T-helper 17 cell (primary cell): ENCODE measurements around the gene AKNAD1. TPM values are rescaled to one million over a fixed set of nuclear protein-coding genes. Genes with fewer than 3 reads are reported as not detected.

Experiments used
- ATAC-seq: fragments of 150-1000 bp; cut with Tn5 transposase; 2 replicates; pipeline ENCODE4 v1.10.0; 2021; ENCODE audit warnings: mild to moderate bottlenecking, moderate library complexity
- DNase-seq, 3 donors: peaks; one replicate each; pipeline versions ENCODE4 v3.0.0 to v3.0.0-alpha.2; 2020 to 2021
- H3K9me3 ChIP-seq: one replicate; pipeline ENCODE4 v1.7.0; 2013; ENCODE audit warnings: low read length, mild to moderate bottlenecking; ENCODE audit not compliant: control insufficient read depth, poor library complexity, severe bottlenecking
- H3K27ac Mint-ChIP-seq: one replicate; pipeline ENCODE4 v1.8.0; 2022; ENCODE audit warnings: mild to moderate bottlenecking, moderate library complexity, mixed read lengths
- H3K27me3 Mint-ChIP-seq: one replicate; pipeline ENCODE4 v1.8.0; 2022; ENCODE audit warnings: mixed read lengths
- H3K36me3 Mint-ChIP-seq: one replicate; pipeline ENCODE4 v1.8.0; 2022; ENCODE audit warnings: low read depth, mixed read lengths
- H3K4me1 Mint-ChIP-seq: one replicate; pipeline ENCODE4 v1.8.0; 2022; ENCODE audit warnings: mild to moderate bottlenecking, mixed read lengths
- H3K4me3 Mint-ChIP-seq: one replicate; pipeline ENCODE4 v1.8.0; 2022; ENCODE audit warnings: mild to moderate bottlenecking, moderate library complexity, mixed read lengths
- total RNA-seq, 4 donors: library from RNA in 2 of 4; stranded (reverse) in 2 of 4; gene quantifications; one replicate each; pipeline ENCODE4 v1.2.3 and lab custom pipeline; 2022 to 2026

Gene AKNAD1
- total RNA-seq, 2 donors from 2014 or later: not detected

DNA sequence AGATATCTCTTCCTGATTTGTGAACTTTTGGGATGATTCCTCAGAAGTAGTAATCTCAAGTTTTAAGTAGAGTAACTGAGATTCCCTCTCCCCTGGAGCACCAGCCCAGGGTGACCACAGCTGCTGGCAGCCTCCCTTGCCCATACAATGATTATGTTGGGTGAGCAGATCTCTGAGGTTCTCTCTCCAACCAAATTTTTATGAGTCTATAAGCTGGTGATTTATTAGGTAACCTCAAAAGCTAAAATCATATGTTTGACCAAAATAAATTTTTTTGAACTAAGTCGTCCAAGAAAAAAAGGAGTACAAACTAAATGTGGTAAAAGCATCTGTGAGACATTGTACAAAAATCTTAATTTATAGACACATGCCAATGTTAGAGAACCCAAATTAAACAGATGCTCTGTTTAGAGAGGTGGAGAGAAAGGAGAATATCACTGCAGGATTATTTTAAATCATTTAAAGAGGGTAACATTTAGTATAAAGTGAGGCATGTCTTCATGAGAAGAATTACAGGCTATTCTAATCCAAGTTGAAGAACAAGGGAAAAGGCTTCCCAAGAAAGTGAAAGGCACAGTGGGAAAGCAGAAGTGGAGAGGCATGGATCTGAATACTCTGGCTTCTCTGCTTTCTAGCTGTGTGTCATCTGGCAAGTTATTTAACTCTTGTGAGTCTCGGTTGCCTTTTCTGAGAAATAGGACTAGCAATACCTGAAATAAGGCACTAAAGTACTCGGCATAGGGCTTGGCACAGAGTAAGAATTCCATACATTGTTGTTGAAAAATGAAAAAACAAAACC lies 2.5 kb downstream of the AKNAD1 start:
- Mint-ChIP-seq H3K4me1 (peaks cover 7% of the 10 kb centered on the region), H3K27me3 (peaks cover 28% of the 10 kb centered on the region), H3K27ac (no peak overlapping the region), H3K36me3 (peaks cover 3% of the 10 kb centered on the region), H3K4me3 (no peak overlapping the region)
- H3K9me3 ChIP-seq: no peaks in the 10 kb centered on the region
- DNase-seq (no peak), ATAC-seq (no peak)

DNA sequence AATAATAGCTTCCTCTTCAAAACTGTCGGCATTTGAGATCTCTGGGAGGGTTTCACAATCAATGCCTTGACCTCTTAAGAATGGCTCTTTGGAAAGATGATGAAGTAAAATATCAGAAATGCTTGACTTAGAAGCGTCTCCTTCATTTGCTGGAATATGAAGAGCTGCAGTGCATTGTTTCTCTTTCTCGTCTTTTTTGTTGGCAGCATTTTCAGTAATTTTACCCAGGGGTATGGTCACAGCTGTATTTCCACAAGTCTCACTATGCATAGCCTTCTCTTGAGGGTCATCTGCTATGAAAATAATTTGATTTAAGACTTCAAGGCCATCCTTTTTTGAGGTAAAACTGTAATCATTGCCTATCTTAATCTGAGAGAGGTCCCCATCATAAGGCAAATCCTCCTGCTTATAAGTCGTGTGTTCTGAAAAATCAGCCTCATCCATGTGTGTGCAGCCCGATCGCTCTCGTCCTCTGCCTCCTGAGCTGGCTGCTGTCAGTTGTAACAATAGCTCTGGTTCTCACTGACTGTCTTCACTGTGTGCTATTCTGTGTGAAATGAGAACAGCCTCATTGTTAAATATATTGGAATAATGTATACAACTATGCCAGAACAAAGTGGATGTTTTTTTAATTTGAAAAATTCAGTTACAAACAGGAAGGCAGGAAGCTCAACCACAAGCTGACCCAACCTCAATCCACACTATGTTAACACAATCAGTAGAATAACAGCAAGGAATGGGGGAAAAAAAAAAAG lies 4.5 kb downstream of the AKNAD1 start:
- Mint-ChIP-seq H3K27me3 (peaks cover 28% of the 10 kb centered on the region), H3K36me3 (peaks cover 3% of the 10 kb centered on the region), H3K4me1 (peaks cover 9% of the 10 kb centered on the region), H3K27ac (no peak overlapping the region), H3K4me3 (no peak overlapping the region)
- H3K9me3 ChIP-seq: no peaks in the 10 kb centered on the region
- ATAC-seq: no peak
- DNase-seq: no peak

GRCh38 chr1:108851567-108851966 lies 5.3 kb downstream of the AKNAD1 start:
- no peaks in the 10 kb centered on the region for H3K9me3 ChIP-seq
- no peak for DNase-seq
- peaks cover 3% of the 10 kb centered on the region for H3K36me3 Mint-ChIP-seq
- peaks cover 9% of the 10 kb centered on the region for H3K4me1 Mint-ChIP-seq
- no peak overlapping the region for H3K4me3 Mint-ChIP-seq
- H3K27me3 Mint-ChIP-seq: peaks cover 28% of the 10 kb centered on the region
- ATAC-seq: no peak
- no peak overlapping the region for H3K27ac Mint-ChIP-seq

DNA sequence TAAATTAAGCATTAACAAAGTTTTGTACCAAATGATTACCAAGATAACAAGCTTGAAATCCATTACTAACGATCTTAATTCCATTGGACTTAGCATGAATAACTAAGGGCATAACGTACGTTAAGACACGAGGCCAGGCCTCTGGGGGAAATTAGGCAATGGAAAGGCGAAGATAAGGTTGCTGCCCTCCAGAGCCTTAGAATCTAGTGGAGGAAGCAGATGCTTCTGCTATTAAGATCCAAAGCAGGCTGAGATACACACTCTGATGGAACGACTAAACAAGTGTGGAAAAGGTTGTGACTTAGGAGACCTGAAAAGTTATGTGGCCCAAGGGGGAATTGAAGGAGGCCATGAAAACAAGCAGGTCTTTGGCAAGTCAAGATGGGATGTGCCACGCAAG lies 6.0 kb downstream of the AKNAD1 start:
- H3K4me3 Mint-ChIP-seq: no peak overlapping the region
- ATAC-seq (no peak), DNase-seq (no peak)
- H3K36me3 Mint-ChIP-seq: peaks cover 4% of the 10 kb centered on the region
- peaks cover 9% of the 10 kb centered on the region for H3K4me1 Mint-ChIP-seq
- H3K27ac Mint-ChIP-seq: no peak overlapping the region
- H3K9me3 ChIP-seq: no peaks in the 10 kb centered on the region
- peaks cover 28% of the 10 kb centered on the region for H3K27me3 Mint-ChIP-seq

GRCh38 chr1:108848806-108849205 lies 8.1 kb downstream of the AKNAD1 start:
- Mint-ChIP-seq H3K27me3 (peaks cover 19% of the 10 kb centered on the region), H3K27ac (no peak overlapping the region), H3K4me3 (no peak overlapping the region), H3K36me3 (peaks cover 4% of the 10 kb centered on the region), H3K4me1 (peaks cover 9% of the 10 kb centered on the region)
- DNase-seq (no peak), ATAC-seq (no peak)
- no peaks in the 10 kb centered on the region for H3K9me3 ChIP-seq

DNA sequence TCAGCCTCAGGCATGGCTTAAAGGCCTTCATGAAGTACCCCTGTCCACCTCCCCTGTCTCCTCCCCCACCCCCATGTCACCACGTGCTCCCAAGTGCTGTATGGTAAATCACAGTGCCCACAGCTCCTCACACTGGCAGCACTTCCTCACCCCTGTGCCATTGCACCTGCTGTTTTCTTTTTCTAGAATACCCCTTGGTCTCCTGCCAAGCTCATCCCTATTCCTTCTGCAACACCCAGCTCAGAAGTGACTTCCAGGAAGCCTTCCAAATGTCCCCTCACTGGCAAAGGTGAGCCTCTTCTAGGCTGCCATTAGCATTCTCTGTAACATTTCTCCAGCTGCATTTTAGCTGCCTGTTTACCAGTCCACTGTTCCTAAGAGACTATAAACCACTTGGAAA lies 9.4 kb downstream of the AKNAD1 start:
- H3K9me3 ChIP-seq: no peaks in the 10 kb centered on the region
- Mint-ChIP-seq H3K27me3 (peaks cover 18% of the 10 kb centered on the region), H3K4me3 (no peak overlapping the region), H3K27ac (no peak overlapping the region), H3K4me1 (peaks cover 6% of the 10 kb centered on the region), H3K36me3 (peaks cover 4% of the 10 kb centered on the region)
- no peak for ATAC-seq
- DNase-seq: no peak

DNA sequence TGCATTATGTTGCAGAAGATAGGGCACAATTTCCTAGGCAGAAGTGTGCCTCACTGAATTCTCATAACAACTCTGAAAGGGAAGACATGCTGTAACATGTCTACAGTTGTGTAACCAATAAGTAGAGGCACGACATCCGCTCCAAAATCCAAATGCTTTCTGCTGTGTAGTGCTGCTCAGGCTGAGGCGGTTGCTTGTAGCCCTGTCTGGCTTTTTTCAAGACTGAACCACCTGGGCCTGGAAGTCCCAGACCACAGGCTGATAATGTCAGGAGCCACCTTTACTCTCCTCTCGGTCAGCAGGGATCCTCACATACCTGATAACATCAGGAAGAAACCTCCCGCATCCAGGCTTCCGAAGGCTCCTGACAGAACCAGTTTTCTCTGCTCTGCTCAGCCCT lies 10.9 kb downstream of the AKNAD1 start:
- DNase-seq (no peak), ATAC-seq (no peak)
- no peak overlapping the region for H3K4me3 Mint-ChIP-seq
- H3K36me3 Mint-ChIP-seq: peaks cover 4% of the 10 kb centered on the region
- peaks cover 2% of the 10 kb centered on the region for H3K4me1 Mint-ChIP-seq
- peaks cover 9% of the 10 kb centered on the region for H3K27me3 Mint-ChIP-seq
- H3K9me3 ChIP-seq: no peaks in the 10 kb centered on the region
- H3K27ac Mint-ChIP-seq: no peak overlapping the region

DNA sequence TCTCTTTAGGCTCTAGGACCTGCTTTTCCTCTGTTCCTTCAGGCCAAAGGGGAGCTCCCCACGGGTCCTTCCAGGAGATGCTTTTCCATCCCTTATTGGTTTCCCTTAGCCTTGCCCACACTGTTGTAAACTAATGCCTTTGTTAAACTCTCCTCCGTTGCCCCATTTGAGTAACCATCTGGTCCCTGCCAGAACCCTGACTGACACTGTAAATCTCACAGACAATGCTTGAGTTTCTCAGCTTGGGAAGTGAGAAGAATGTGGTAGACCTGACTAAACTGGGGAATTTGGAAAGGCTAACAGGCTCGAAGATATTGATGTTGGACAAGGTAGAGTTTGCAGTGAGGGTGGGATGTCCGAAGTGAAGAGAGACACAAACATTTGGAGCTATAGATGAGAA lies 11.4 kb downstream of the AKNAD1 start:
- peaks cover 2% of the 10 kb centered on the region for H3K4me1 Mint-ChIP-seq
- DNase-seq (no peak), ATAC-seq (no peak)
- no peaks in the 10 kb centered on the region for H3K9me3 ChIP-seq
- H3K36me3 Mint-ChIP-seq: peaks cover 4% of the 10 kb centered on the region
- H3K27me3 Mint-ChIP-seq: peaks cover 4% of the 10 kb centered on the region
- H3K27ac Mint-ChIP-seq: no peak overlapping the region
- no peak overlapping the region for H3K4me3 Mint-ChIP-seq

DNA sequence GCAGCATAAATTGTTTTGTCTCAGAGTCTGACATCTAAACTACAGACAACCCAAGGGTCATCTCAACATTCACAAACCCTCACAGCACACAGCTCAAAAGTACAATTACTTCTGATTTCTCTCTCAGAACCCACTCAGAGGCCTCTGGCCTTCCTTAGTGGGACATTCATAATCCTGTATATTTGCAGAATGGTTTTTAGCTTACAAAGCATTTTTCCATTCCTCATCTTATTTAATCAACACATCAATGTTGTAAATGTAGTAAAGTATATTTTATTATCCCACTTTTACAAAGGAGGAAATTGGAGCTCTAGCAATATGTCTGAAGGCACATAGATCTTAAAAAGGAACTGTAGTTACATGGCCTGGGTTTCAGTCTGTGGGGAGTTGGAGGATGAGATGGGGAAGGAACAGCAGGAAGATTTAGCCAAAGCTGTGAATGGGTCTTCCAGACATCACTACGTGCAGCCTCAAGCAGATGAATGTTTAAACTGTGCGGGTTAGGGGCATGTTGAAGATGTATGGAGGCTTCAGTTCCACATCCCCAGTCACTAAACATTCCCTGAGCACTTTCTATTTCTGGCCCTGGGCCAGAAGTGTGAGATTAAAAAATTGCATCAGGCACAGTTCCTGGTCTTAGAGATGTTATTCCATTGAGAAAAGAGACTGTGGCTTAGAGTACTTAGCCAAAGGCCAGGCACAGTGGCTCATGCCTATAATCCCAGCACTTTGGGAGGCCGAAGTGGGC lies 13.3 kb downstream of the AKNAD1 start:
- Mint-ChIP-seq H3K4me1 (peaks cover 2% of the 10 kb centered on the region), H3K36me3 (peaks cover 4% of the 10 kb centered on the region), H3K27me3 (no peaks in the 10 kb centered on the region), H3K4me3 (no peak overlapping the region), H3K27ac (no peak overlapping the region)
- ATAC-seq (no peak), DNase-seq (no peak)
- H3K9me3 ChIP-seq: no peaks in the 10 kb centered on the region

DNA sequence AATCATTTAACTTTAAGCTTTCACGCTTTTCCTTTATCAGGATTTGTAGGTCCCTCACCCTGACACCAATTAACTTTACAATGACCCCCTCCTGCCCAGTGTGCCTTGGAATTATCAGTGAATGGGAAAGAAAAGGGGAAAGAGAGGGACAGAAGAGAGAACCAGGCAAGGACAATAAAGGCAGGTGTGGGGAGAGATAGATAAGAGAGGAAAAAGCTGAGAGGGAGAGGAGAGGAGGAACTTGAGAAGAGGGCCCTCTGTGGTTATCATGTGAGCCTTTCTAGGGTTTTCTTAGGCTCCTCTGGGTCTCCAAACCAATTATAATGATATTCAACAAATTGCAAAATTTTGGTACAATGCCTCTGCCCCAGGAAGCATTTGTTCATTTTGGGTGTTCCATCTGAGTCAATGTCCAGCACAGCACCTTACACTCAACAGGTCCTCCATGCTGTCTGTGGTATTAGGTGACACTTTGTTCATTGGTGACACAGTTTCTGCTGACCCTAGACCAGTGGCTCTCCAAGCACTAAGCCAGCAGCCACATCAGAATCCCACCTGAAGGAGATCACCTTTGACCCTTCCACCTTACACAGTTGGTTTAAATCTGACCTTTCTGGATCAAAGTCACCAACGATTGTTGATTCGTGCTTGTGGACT lies 14.2 kb downstream of the AKNAD1 start:
- DNase-seq: no peak

DNA sequence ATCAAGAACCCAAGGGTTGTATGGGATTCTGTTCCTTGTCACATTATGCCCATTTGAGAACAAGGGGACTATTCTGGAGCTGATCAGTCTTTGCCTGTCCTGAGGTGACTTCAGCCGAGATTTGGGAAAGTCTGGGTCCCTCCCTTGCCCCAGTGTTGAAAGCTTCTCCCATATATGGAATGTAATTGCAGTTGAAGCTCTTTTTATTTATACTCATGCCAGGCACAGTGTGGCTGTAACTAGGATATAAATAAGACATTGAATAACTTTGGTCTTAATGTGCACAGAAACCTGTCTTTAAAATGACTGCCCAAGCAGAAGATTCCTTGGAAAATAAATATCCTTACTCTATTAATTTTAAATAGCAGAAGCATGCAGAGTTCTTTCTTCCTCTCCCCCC lies 15.2 kb downstream of the AKNAD1 start:
- no peak for ATAC-seq
- H3K27ac Mint-ChIP-seq: no peak overlapping the region
- H3K9me3 ChIP-seq: no peaks in the 10 kb centered on the region
- peaks cover 4% of the 10 kb centered on the region for H3K36me3 Mint-ChIP-seq
- H3K4me1 Mint-ChIP-seq: no peaks in the 10 kb centered on the region
- no peaks in the 10 kb centered on the region for H3K27me3 Mint-ChIP-seq
- no peak overlapping the region for H3K4me3 Mint-ChIP-seq
- no peak for DNase-seq

More for the DNA sequence above, 14.2 kb downstream of the AKNAD1 start:
- H3K4me3 Mint-ChIP-seq: no peak overlapping the region
- ATAC-seq: no peak
- H3K9me3 ChIP-seq: no peaks in the 10 kb centered on the region
- peaks cover 2% of the 10 kb centered on the region for H3K4me1 Mint-ChIP-seq
- H3K27me3 Mint-ChIP-seq: no peaks in the 10 kb centered on the region
- H3K27ac Mint-ChIP-seq: no peak overlapping the region
- peaks cover 4% of the 10 kb centered on the region for H3K36me3 Mint-ChIP-seq

- H3K27me3 Mint-ChIP-seq: peaks cover 5% of the 10 kb centered on the region
- H3K9me3 ChIP-seq: no peaks in the 10 kb centered on the region
- ATAC-seq (no peak), DNase-seq (no peak)
- H3K27ac Mint-ChIP-seq: no peak overlapping the region
- peaks cover 2% of the 10 kb centered on the region for H3K36me3 Mint-ChIP-seq
- H3K4me1 Mint-ChIP-seq: peaks cover 3% of the 10 kb centered on the region
- no peak overlapping the region for H3K4me3 Mint-ChIP-seq
Observed at GRCh38 chr1:108832929-108833328, 24.0 kb downstream of the AKNAD1 start.

- H3K36me3 Mint-ChIP-seq: peaks cover 2% of the 10 kb centered on the region
- peaks cover 5% of the 10 kb centered on the region for H3K27me3 Mint-ChIP-seq
- H3K27ac Mint-ChIP-seq: peak overlapping the region; percentile 53
- no peaks in the 10 kb centered on the region for H3K9me3 ChIP-seq
- H3K4me1 Mint-ChIP-seq: peaks cover 3% of the 10 kb centered on the region
- DNase-seq: no peak
- H3K4me3 Mint-ChIP-seq: no peak overlapping the region
- ATAC-seq: no peak
Observed at GRCh38 chr1:108831225-108831624, 25.7 kb downstream of the AKNAD1 start.
